CD14-positive monocyte (primary cell): Measurements from ENCODE around the gene C12orf57. TPM values are rescaled to one million over a fixed set of nuclear protein-coding genes. Genes with fewer than 3 reads are reported as not detected.
A peak's percentile ranks its signal among the peaks of the same experiment; 100 is the strongest.

Experiments
- DNase-seq, 3 donors: peaks; one replicate each; pipeline ENCODE4 v3.0.0-alpha.2; 2011 to 2022
- H2AFZ ChIP-seq: 2 replicates; pipeline ENCODE4 v1.6.0; 2012; ENCODE audit warnings: mild to moderate bottlenecking, low read depth, low read length, inconsistent platforms; ENCODE audit not compliant: insufficient read depth, poor library complexity, severe bottlenecking
- H3K27ac ChIP-seq, 2 donors: 1 replicate in 1 of 2; 2 replicates in 1 of 2; pipeline ENCODE4 v1.5.1; 2012 to 2013; ENCODE audit warnings: low read length in 2 of 2, control low read depth in 1 of 2, inconsistent platforms in 1 of 2, low read depth in 1 of 2, mild to moderate bottlenecking in 1 of 2
- H3K27me3 ChIP-seq, 2 donors: one replicate each; pipeline versions ENCODE4 v1.6.0 to v1.6.1; 2011 to 2013; ENCODE audit warnings: low read length in 2 of 2; ENCODE audit not compliant: control insufficient read depth in 2 of 2, insufficient read depth in 2 of 2
- H3K36me3 ChIP-seq, 2 donors: replicated peaks in 1 of 2; 1 replicate in 1 of 2; 2 replicates in 1 of 2; pipeline versions ENCODE4 v1.5.1 to v1.6.1; 2012 to 2013; ENCODE audit warnings: low read length in 2 of 2, control low read depth in 1 of 2, inconsistent platforms in 1 of 2, mild to moderate bottlenecking in 1 of 2; ENCODE audit not compliant: insufficient read depth in 2 of 2, control insufficient read depth in 1 of 2
- H3K4me1 ChIP-seq, 2 donors: 1 replicate in 1 of 2; 2 replicates in 1 of 2; pipeline versions ENCODE4 v1.5.1 to v1.6.1; 2012 to 2013; ENCODE audit warnings: low read length in 2 of 2, control low read depth in 1 of 2, inconsistent platforms in 1 of 2, mild to moderate bottlenecking in 1 of 2, moderate library complexity in 1 of 2; ENCODE audit not compliant: insufficient read depth in 2 of 2, control insufficient read depth in 1 of 2
- H3K4me2 ChIP-seq: replicated peaks from 2 replicates; pipeline ENCODE3; 2012; ENCODE audit warnings: low read length, moderate library complexity, mild to moderate bottlenecking; ENCODE audit not compliant: poor library complexity, severe bottlenecking; ENCODE audit errors: extremely low read depth
- H3K4me3 ChIP-seq, 3 experiments: fragments of 200-600 bp in 1 of 3; sonication (generic) in 1 of 3; replicated peaks in 1 of 3; 1 replicate in 2 of 3; 2 replicates in 1 of 3; pipeline ENCODE4 v1.5.1; 2011 to 2013; ENCODE audit warnings: low read length in 3 of 3, mild to moderate bottlenecking in 3 of 3, control low read depth in 2 of 3, low read depth in 2 of 3, inconsistent platforms in 1 of 3, moderate library complexity in 1 of 3
- H3K79me2 ChIP-seq: 2 replicates; pipeline ENCODE4 v1.6.0; 2012; ENCODE audit warnings: mild to moderate bottlenecking, control low read depth, inconsistent platforms, low read length, moderate library complexity; ENCODE audit not compliant: insufficient read depth
- H3K9ac ChIP-seq: 2 replicates; pipeline ENCODE4 v1.6.0; 2017; ENCODE audit warnings: low read length, mild to moderate bottlenecking; ENCODE audit not compliant: insufficient read depth, poor library complexity, severe bottlenecking
- H3K9me3 ChIP-seq, 2 donors: replicated peaks in 1 of 2; 1 replicate in 1 of 2; 2 replicates in 1 of 2; pipeline versions ENCODE4 v1.5.1 to v1.6.1; 2012 to 2013; ENCODE audit warnings: low read length in 2 of 2, control low read depth in 1 of 2; ENCODE audit not compliant: control insufficient read depth in 1 of 2, insufficient read depth in 1 of 2
- H4K20me1 ChIP-seq: 2 replicates; pipeline ENCODE4 v1.6.0; 2012; ENCODE audit warnings: mild to moderate bottlenecking, low read length, control low read depth, moderate library complexity; ENCODE audit not compliant: insufficient read depth
- H3K27ac Mint-ChIP-seq, 7 donors: one replicate each; pipeline ENCODE4 v1.8.0; 2020; ENCODE audit warnings: mild to moderate bottlenecking in 7 of 7, mixed read lengths in 7 of 7, moderate library complexity in 6 of 7, inconsistent platforms in 2 of 7
- H3K27me3 Mint-ChIP-seq, 3 donors: one replicate each; pipeline ENCODE4 v1.8.0; 2021 to 2022; ENCODE audit warnings: low read depth in 3 of 3, mild to moderate bottlenecking in 3 of 3, mixed read lengths in 3 of 3, moderate library complexity in 3 of 3, inconsistent platforms in 1 of 3
- H3K36me3 Mint-ChIP-seq, 2 donors: one replicate each; pipeline ENCODE4 v1.8.0; 2020; ENCODE audit warnings: mixed read lengths in 2 of 2, inconsistent platforms in 1 of 2, mild to moderate bottlenecking in 1 of 2
- H3K4me1 Mint-ChIP-seq: one replicate; pipeline ENCODE4 v1.8.0; 2020; ENCODE audit warnings: mild to moderate bottlenecking, mixed read lengths
- H3K4me3 Mint-ChIP-seq, 2 donors: one replicate each; pipeline ENCODE4 v1.8.0; 2020; ENCODE audit warnings: mild to moderate bottlenecking in 2 of 2, mixed read lengths in 2 of 2, moderate library complexity in 1 of 2
- H3K9me3 Mint-ChIP-seq, 7 donors: one replicate each; pipeline ENCODE4 v1.8.0; 2020 to 2022; ENCODE audit warnings: mixed read lengths in 7 of 7, mild to moderate bottlenecking in 6 of 7, moderate library complexity in 6 of 7, inconsistent platforms in 2 of 7
- WGBS: methylation state at CpG from one replicate; pipeline ENCODE4 v1.1.5; 2013; ENCODE audit warnings: missing lambda C conversion rate; ENCODE audit not compliant: insufficient coverage; 5-methylcytosine and 5-hydroxymethylcytosine counted together
- intact Hi-C, 2 donors: fragments of 100-400 bp; cut with micrococcal nuclease; formaldehyde crosslinking; loops; one replicate each; pipeline versions ENCODE4 v1.15.0 to v1.15.1; 2023
- polyA plus RNA-seq, 3 donors: library from polyadenylated mRNA; depleted of rRNA in 1 of 3; unstranded in 2 of 3; stranded (reverse) in 1 of 3; fragments of 300-500 nt in 2 of 3; fragments of >200 nt in 1 of 3; fragmentation: Illumina TruSeq in 2 of 3; gene quantifications; 1 replicate in 2 of 3; 2 replicates in 1 of 3; pipeline ENCODE4 v1.2.3, GENCODE V29; 2012 to 2021
- TF ChIP-seq, protein P1 (sequence below): fragments of 200-600 bp; IDR thresholded peaks from one replicate; pipeline ENCODE4 v1.8.0; 2022; ENCODE audit warnings: antibody characterized with exemption, mild to moderate bottlenecking

The C12orf57 gene
- polyA plus RNA-seq, 3 donors = 19.1 to 59.2 (median 24.2) TPM

DNA sequence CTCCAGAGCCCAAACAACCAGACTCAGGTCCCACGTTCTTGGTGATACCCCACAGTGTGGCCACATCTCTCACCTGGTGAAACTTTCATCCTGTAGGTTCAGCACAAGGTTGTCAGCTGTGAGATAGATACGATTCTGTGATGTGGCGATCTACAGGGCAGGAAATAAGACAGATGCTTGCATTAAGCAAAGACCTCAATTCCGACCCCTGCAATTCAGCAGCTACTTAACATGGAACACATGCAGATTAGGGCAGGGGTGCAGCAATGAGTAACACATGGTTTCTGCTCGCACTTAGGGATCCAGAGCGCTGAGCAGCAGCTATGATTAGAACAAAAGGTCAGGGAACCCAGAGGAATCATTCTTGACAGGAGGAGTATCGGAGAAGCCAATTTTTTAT is 22.5 kb downstream of the C12orf57 start:
- Histone ChIP-seq H3K9me3 (no peaks in the 10 kb centered on the region), H4K20me1 (peaks cover 17% of the 10 kb centered on the region), H2AFZ (no peak overlapping the region), H3K27ac (no peak overlapping the region), H3K4me1 (peaks cover 47 to 60% of the 10 kb centered on the region in 2 donors), H3K79me2 (peaks cover 34% of the 10 kb centered on the region), H3K4me3 (no peak overlapping the region), H3K27me3 (no peaks in the 10 kb centered on the region), H3K4me2 (no peak overlapping the region), H3K9ac (no peak overlapping the region), H3K36me3 (peaks cover 36 to 41% of the 10 kb centered on the region in 2 donors)
- TF ChIP-seq, protein P1, sequence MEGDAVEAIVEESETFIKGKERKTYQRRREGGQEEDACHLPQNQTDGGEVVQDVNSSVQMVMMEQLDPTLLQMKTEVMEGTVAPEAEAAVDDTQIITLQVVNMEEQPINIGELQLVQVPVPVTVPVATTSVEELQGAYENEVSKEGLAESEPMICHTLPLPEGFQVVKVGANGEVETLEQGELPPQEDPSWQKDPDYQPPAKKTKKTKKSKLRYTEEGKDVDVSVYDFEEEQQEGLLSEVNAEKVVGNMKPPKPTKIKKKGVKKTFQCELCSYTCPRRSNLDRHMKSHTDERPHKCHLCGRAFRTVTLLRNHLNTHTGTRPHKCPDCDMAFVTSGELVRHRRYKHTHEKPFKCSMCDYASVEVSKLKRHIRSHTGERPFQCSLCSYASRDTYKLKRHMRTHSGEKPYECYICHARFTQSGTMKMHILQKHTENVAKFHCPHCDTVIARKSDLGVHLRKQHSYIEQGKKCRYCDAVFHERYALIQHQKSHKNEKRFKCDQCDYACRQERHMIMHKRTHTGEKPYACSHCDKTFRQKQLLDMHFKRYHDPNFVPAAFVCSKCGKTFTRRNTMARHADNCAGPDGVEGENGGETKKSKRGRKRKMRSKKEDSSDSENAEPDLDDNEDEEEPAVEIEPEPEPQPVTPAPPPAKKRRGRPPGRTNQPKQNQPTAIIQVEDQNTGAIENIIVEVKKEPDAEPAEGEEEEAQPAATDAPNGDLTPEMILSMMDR = no peak
- Mint-ChIP-seq H3K27ac (no peak overlapping the region), H3K27me3 (peaks cover 0 to 5% (median 3%) of the 10 kb centered on the region in 3 donors), H3K4me3 (no peak overlapping the region), H3K4me1 (peaks cover 55% of the 10 kb centered on the region), H3K36me3 (peaks cover 37 to 51% of the 10 kb centered on the region in 2 donors), H3K9me3 (peaks cover 0 to 2% (median 0%) of the 10 kb centered on the region in 7 donors)
- no peak for DNase-seq
- intact Hi-C loops = no loop called here
- WGBS = 100% methylated on average over 2 of the region's 7 CpGs

DNA sequence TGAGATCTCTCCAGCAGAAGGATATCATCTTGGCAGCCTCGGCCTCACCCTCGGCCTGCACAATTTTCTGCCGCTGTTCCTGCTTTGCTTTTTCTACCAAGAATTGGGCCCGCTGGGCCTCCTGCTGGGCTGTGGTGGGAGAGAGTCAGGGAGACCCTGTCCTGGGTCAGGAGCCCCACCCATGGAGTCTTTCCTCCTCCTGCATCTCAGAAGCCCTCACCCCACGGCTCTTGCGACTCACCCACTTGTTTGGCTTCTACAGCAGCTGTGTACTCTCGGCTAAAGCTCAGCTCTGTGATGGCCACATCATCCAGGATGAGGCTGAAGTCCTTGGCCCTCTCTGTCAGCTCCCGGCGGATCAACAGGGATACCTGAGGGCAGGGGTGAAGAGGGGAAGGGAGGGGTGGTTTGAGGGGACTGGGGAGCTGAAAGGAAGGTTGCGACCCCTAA is 23.9 kb downstream of the C12orf57 start:
- Histone ChIP-seq H3K36me3 (peaks cover 36 to 41% of the 10 kb centered on the region in 2 donors), H3K79me2 (peaks cover 47% of the 10 kb centered on the region), H3K27me3 (no peaks in the 10 kb centered on the region), H3K27ac (no peak overlapping the region), H3K4me3 (no peak overlapping the region), H3K4me1 (peaks cover 39 to 55% of the 10 kb centered on the region in 2 donors), H4K20me1 (peaks cover 4% of the 10 kb centered on the region), H3K9me3 (no peaks in the 10 kb centered on the region), H2AFZ (no peak overlapping the region), H3K9ac (no peak overlapping the region), H3K4me2 (no peak overlapping the region)
- H3K36me3 Mint-ChIP-seq = peaks cover 36 to 43% of the 10 kb centered on the region in 2 donors
- TF ChIP-seq, protein P1 = no peak
- no peak for DNase-seq
- H3K27me3 Mint-ChIP-seq = peaks cover 0 to 3% (median 3%) of the 10 kb centered on the region in 3 donors
- H3K9me3 Mint-ChIP-seq = peaks cover 0 to 2% (median 0%) of the 10 kb centered on the region in 7 donors
- intact Hi-C loops = no loop called here
- H3K4me1 Mint-ChIP-seq = peaks cover 50% of the 10 kb centered on the region
- WGBS = 97% methylated on average over 5 of the region's 10 CpGs
- peak overlapping the region in 2 of 7 donors; percentile 43 to 58 for H3K27ac Mint-ChIP-seq
- H3K4me3 Mint-ChIP-seq = no peak overlapping the region
